Measurements from ENCODE around the gene TENM3. TPM values are rescaled to one million over a fixed set of nuclear protein-coding genes. Genes with fewer than 3 reads are reported as not detected.

The TENM3 gene
- total RNA-seq, 4 donors from 2014 or later: 5.9 to 61.5 (median 24.6) TPM

- DNase-seq: no peak
- Histone ChIP-seq H3K4me3 (no peak overlapping the region), H3K4me1 (no peaks in the 10 kb centered on the region), H3K27ac (no peak overlapping the region), H3K36me3 (no peaks in the 10 kb centered on the region), H3K9me3 (no peaks in the 10 kb centered on the region), H3K27me3 (no peaks in the 10 kb centered on the region)
- TF ChIP-seq CTCF (IDR thresholded peaks at IDR 0.05): no peak
- TF ChIP-seq POLR2A (IDR thresholded peaks at IDR 0.05): no peak
- intact Hi-C loops (cut with DNase I; ENCODE audit: low total_unique reads): no loop called here
These were observed 248.5 kb downstream of the TENM3 start for GRCh38 chr4:182491719-182492118.

- Histone ChIP-seq H3K4me3 (no peak overlapping the region), H3K9me3 (no peaks in the 10 kb centered on the region), H3K27me3 (no peaks in the 10 kb centered on the region), H3K27ac (no peak overlapping the region), H3K4me1 (no peaks in the 10 kb centered on the region), H3K36me3 (no peaks in the 10 kb centered on the region)
- no peak for DNase-seq
- TF ChIP-seq CTCF (IDR thresholded peaks at IDR 0.05): no peak
- no peak for TF ChIP-seq POLR2A (IDR thresholded peaks at IDR 0.05)
- intact Hi-C loops (cut with DNase I; ENCODE audit: low total_unique reads): no loop called here
These were observed 249.2 kb downstream of the TENM3 start for GRCh38 chr4:182492423-182492822.

- no peaks in the 10 kb centered on the region for H3K36me3 ChIP-seq
- no peak overlapping the region for H3K27ac ChIP-seq
- no peak overlapping the region for H3K4me3 ChIP-seq
- no peak for DNase-seq
- TF ChIP-seq CTCF (IDR thresholded peaks at IDR 0.05) (no peak), POLR2A (IDR thresholded peaks at IDR 0.05) (no peak)
- H3K9me3 ChIP-seq: no peaks in the 10 kb centered on the region
- H3K4me1 ChIP-seq: no peaks in the 10 kb centered on the region
- no peaks in the 10 kb centered on the region for H3K27me3 ChIP-seq
- intact Hi-C loops (cut with DNase I; ENCODE audit: low total_unique reads): no loop called here
These were observed 250.2 kb downstream of the TENM3 start for GRCh38 chr4:182493377-182493776.

GRCh38 chr4:182494103-182494502 is 250.9 kb downstream of the TENM3 start:
- TF ChIP-seq CTCF (IDR thresholded peaks at IDR 0.05): no peak
- no peak for TF ChIP-seq POLR2A (IDR thresholded peaks at IDR 0.05)
- intact Hi-C loops (cut with DNase I; ENCODE audit: low total_unique reads): no loop called here
- DNase-seq: no peak
- H3K36me3 ChIP-seq: no peaks in the 10 kb centered on the region
- H3K9me3 ChIP-seq: no peaks in the 10 kb centered on the region
- H3K27me3 ChIP-seq: no peaks in the 10 kb centered on the region
- no peak overlapping the region for H3K4me3 ChIP-seq
- no peaks in the 10 kb centered on the region for H3K4me1 ChIP-seq
- no peak overlapping the region for H3K27ac ChIP-seq

- H3K9me3 ChIP-seq: no peaks in the 10 kb centered on the region
- intact Hi-C loops (cut with DNase I; ENCODE audit: low total_unique reads): no loop called here
- no peaks in the 10 kb centered on the region for H3K27me3 ChIP-seq
- no peak overlapping the region for H3K27ac ChIP-seq
- no peaks in the 10 kb centered on the region for H3K36me3 ChIP-seq
- DNase-seq: no peak
- TF ChIP-seq CTCF (IDR thresholded peaks at IDR 0.05) (no peak), POLR2A (IDR thresholded peaks at IDR 0.05) (no peak)
- no peaks in the 10 kb centered on the region for H3K4me1 ChIP-seq
- no peak overlapping the region for H3K4me3 ChIP-seq
These were observed 251.8 kb downstream of the TENM3 start for GRCh38 chr4:182495031-182495430.

Measured in uterus (tissue), 4 donors.